ENCODE measurements around the gene U2SURP.

The U2SURP gene

GRCh38 chr3:143001369-143002082 lies at the start of gene U2SURP:
Gene U2SURP (plus strand): TSS chr3:143001570. CDS start chr3:143001629, 59 bp downstream.
- peak; percentile 98 for DNase-seq (ENCODE audit: low read depth)
- TF ChIP-seq CTCF (IDR thresholded peaks at IDR 0.05; ENCODE audit: low read length, missing control alignments) = no peak
- H3K4me3 ChIP-seq (replicated peaks; ENCODE audit: low read depth, low read length) = peak within 1 kb of the TSS; percentile 96

GRCh38 chr3:142951794-142952193 lies 49.6 kb upstream of the U2SURP start:
- no peak for DNase-seq (ENCODE audit: low read depth)
- no peak for TF ChIP-seq CTCF (IDR thresholded peaks at IDR 0.05; ENCODE audit: low read length, missing control alignments)
- no peak overlapping the region for H3K4me3 ChIP-seq (replicated peaks; ENCODE audit: low read depth, low read length)

GRCh38 chr3:142952272-142953193 lies 48.8 kb upstream of the U2SURP start:
- H3K4me3 ChIP-seq (replicated peaks; ENCODE audit: low read depth, low read length) = no peak overlapping the region
- no peak for TF ChIP-seq CTCF (IDR thresholded peaks at IDR 0.05; ENCODE audit: low read length, missing control alignments)
- no peak for DNase-seq (ENCODE audit: low read depth)

GRCh38 chr3:142953443-142953842 lies 47.9 kb upstream of the U2SURP start:
- TF ChIP-seq CTCF (IDR thresholded peaks at IDR 0.05; ENCODE audit: low read length, missing control alignments) = no peak
- H3K4me3 ChIP-seq (replicated peaks; ENCODE audit: low read depth, low read length) = no peak overlapping the region

GRCh38 chr3:142958707-142959106 lies 42.7 kb upstream of the U2SURP start:
- no peak overlapping the region for H3K4me3 ChIP-seq (replicated peaks; ENCODE audit: low read depth, low read length)
- TF ChIP-seq CTCF (IDR thresholded peaks at IDR 0.05; ENCODE audit: low read length, missing control alignments) = no peak
- peak; percentile 24 for DNase-seq (ENCODE audit: low read depth)

More at GRCh38 chr3:142953443-142953842, 47.9 kb upstream of the U2SURP start:
- no peak for DNase-seq (ENCODE audit: low read depth)

GRCh38 chr3:142960322-142960850 lies 41.0 kb upstream of the U2SURP start:
- no peak overlapping the region for H3K4me3 ChIP-seq (replicated peaks; ENCODE audit: low read depth, low read length)
- no peak for TF ChIP-seq CTCF (IDR thresholded peaks at IDR 0.05; ENCODE audit: low read length, missing control alignments)
- DNase-seq (ENCODE audit: low read depth) = no peak
